GM12864 (cell line): ENCODE data around the gene SIPA1L3.
"Not testable (repeated sequence)": the region's sequence is repeated elsewhere in the genome, so short reads cannot be mapped to it uniquely, and the experiment has no call there.

Experiments
- DNase-seq: peaks from one replicate; pipeline ENCODE4 v3.0.0-alpha.2; 2011; ENCODE audit warnings: low read depth
- H3K4me3 ChIP-seq: 2 replicates; pipeline ENCODE4 v1.5.1; 2011; ENCODE audit warnings: mild to moderate bottlenecking, low read depth, low read length, control low read depth
- TF ChIP-seq, protein P1 (sequence below): IDR thresholded peaks from 2 replicates; pipeline ENCODE4 v1.5.1; 2011; ENCODE audit warnings: low read depth, mild to moderate bottlenecking, moderate library complexity, low read length, control low read depth, inconsistent platforms; ENCODE audit errors: missing control alignments

The SIPA1L3 gene

DNA sequence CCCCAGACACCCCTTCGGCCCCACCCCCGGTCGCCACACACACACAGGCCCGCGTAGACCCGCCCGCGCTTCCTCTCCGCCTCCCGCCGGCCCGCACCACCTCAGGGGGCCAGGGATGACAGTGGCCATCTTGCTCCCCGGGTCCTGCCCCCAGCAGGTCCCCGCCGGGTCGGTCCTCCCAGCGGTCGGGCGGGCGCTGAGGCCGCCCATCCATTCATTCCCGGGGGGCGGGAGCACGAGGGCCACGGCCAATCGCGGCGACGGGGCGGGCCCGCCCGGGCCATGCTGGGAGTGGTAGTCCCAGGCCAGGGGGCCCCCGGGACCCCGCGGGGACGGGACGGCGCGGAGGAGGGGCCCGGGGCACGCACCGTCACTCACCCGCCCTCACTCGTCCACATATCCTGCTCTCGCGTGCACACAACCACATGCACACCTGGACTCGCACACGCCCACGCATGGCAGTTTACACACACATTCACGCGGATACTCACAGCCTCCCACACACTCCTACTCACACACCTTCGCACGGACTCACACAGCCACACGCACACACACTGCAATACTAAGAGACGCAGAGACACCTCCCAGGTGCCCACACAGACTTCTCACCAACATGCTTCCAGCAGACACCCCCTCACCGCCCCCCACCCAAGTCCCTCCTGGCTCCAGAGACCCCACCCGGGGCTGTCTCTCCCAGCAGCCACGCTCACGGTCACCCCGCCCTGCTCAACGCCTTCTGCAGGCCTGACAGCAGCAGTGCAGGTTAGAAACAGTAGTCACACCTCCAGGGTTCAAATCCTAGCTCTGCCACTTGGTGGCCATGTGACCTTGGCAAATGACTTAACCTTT is 317.2 kb downstream of the SIPA1L3 start, which contains the start of gene DPF1:
TSS of gene DPF1 (minus strand) at position 209 of the 849 bp plus-strand sequence. CDS start at position 129, 80 bp downstream.
- DNase-seq: peak; percentile 53
- peak within 1 kb of the TSS; percentile 59 for H3K4me3 ChIP-seq
- TF ChIP-seq, protein P1, sequence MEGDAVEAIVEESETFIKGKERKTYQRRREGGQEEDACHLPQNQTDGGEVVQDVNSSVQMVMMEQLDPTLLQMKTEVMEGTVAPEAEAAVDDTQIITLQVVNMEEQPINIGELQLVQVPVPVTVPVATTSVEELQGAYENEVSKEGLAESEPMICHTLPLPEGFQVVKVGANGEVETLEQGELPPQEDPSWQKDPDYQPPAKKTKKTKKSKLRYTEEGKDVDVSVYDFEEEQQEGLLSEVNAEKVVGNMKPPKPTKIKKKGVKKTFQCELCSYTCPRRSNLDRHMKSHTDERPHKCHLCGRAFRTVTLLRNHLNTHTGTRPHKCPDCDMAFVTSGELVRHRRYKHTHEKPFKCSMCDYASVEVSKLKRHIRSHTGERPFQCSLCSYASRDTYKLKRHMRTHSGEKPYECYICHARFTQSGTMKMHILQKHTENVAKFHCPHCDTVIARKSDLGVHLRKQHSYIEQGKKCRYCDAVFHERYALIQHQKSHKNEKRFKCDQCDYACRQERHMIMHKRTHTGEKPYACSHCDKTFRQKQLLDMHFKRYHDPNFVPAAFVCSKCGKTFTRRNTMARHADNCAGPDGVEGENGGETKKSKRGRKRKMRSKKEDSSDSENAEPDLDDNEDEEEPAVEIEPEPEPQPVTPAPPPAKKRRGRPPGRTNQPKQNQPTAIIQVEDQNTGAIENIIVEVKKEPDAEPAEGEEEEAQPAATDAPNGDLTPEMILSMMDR: peak; percentile 46

DNA sequence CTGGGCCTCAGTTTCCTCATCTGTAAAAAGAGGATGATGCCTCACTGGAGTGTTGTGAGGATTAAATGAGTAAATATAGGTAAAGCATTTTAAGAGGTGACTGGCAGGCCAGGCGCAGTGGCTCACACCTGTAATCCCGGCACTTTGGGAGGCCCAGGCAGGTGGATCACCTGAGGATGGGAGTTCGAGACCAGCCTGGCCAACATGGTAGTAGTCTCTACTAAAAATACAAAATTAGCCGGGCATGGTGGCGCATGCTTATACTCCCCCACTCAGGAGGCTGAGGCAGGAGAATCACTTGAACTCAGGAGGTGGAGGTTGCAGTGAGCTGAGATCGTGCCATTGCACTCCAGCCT is 317.8 kb downstream of the SIPA1L3 start:
- DNase-seq, H3K4me3 ChIP-seq: not testable (repeated sequence)

DNA sequence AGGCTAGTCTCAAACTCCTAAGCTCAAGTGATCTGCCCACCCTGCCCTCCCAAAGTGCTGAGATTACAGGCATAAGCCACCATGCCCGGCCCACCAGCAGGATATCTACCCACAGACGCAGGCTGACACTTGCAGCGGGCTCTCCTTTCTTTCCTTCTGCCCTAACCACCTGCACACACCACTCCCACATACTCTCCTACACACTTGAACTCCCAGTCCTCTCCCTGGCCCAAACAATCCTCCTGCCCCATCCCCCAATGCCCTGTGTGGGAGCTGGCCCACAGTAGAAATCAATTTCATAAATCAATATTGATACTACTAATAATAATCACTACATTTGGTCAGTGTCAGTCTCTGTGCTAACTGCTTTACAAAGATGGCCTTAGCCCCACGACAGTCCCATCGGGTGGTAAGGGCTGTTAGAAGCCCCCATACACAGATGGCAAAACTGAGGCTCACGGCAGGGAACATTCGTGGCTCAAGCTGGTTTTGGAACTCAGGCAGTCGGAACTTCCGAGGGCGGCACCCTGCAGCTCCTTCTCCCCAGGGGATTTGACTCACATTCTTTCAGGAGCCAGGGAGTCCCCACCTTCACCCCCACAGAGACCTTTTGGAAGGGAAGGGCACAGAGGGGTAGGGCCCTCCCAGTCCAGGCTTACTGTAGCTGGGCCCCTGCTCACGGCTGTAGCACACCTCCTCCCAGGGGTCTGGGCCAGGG is 320.4 kb downstream of the SIPA1L3 start:
- TF ChIP-seq, protein P1: no peak
- H3K4me3 ChIP-seq: no peak overlapping the region
- no peak for DNase-seq

DNA sequence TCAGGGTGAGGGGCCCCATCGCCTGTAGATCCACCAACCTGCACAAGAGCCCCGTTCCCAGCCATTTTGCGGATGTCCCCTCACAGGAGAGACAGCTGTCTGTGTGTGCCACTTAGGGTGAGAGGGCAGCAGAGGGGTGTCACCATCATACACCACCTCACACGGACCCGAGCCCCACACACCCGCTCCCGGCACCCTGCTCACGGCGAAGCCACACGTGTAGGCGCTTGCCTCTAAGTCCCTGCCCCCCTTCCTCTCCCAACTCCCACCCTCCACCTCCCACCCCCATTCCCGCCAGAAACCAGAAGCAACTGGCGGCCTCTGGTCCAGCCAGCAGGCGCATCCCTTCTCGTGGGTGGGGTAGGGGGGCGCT is 321.0 kb downstream of the SIPA1L3 start:
- no peak for DNase-seq
- no peak overlapping the region for H3K4me3 ChIP-seq
- TF ChIP-seq, protein P1: no peak

DNA sequence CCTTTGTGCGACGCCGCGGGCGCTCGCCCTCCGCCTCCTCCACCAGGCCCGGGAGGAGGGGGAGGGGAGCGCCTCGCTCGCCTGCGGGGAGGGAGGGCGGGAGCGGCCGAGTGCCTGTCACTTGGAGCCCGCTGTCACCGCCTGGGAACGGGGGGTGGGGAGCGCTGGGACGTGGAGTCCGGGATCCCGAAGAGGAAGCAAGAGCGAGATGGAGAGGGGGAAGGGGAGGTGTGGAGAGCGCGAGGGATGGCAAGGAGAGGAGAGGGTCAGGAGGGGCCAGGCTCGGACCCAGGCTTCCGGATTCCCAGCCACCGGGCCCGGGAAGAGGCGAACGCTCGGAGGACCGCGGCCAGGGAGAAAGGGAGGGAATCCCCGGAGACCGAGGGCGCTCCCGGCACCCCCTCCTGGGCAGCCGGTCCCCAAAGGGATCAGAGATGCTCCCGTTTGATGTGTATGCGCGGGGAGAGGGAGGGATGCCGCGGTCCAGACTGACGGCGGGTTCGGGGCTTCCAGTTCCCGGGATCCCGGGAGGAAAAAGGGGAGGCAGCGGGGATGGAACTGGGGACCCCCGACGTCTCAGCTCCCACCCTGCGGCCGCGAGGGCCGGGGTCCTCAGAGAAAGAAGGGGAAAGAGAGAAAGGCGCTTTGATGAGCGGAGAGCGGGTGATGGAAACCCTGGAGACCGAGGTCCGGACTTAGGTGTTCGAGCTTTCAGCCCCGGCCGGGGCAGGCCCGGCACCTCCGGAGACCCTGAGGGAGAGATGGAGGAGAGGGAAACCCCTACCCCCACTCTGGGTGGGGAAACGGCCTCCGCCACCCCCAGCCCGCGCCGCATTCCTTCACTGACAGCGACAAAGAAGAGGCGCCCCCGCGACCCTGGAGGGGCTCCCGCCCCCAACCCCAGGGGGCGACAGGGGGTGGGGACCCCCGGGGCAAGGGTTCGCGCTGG is 321.8 kb downstream of the SIPA1L3 start:
- H3K4me3 ChIP-seq: peak overlapping the region; percentile 10; the same call in 1 of the 2 replicates
- TF ChIP-seq, protein P1: no peak
- no peak for DNase-seq

DNA sequence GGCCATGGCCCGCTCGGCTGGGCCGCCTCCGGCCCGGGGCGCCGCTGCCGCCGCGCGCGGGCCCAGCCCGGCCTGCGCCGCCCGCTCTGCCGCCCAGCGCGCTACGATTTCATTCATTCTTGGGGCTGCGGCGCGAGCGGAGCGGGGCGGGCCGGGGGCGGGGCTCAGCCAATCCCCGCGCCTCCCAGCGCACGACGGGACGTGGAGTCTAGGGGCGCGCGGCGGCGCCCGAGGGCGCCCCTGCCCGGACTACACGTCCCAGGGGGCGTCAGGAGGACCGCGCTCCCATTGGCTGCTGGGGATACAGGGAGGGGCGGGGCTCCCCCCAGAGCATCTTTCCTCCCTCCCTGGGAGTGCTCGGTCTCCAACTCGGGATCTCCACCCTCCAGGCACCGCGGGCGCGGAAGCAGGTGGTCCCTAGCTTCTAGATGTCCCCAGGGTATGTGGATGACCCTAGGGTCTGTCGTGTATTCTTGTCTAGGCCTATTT is 322.6 kb downstream of the SIPA1L3 start:
- no peak overlapping the region for H3K4me3 ChIP-seq
- no peak for DNase-seq

DNA sequence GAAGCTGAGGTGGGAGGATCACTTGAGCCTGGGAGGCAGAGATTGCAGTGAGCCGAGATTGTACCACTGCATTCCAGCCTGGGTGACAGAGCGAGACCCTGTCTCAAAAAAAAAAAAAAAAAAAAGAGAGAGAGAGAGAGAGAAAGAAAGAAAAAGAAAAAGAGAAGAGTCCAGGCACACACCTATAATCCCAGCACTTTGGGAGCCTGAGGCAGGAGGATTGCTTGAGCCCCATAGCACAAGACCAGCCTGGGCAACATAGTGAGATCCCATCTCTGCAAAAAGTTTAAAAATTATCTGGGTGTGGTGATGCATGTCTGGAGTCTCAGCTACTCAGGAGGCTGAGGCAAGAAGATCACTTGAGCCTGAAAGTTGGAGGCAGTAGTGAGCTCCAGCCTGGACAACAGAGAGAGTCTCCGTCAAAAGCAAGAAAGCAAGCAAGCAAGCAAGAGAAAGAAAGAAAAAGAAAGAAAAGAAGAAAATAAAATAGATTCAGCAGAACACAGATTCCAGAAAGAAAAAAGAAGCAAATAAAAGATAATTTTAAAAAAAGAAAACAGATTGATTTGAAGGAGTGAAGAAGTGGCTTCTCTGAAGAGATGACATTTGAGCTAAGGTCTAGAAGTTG is 323.6 kb downstream of the SIPA1L3 start:
- DNase-seq: not testable (repeated sequence)

More for the DNA sequence above, 322.6 kb downstream of the SIPA1L3 start:
- TF ChIP-seq, protein P1: no peak

More for the DNA sequence above, 323.6 kb downstream of the SIPA1L3 start:
- H3K4me3 ChIP-seq: not testable (repeated sequence)
